Adrenal gland (tissue), 12 donors: ENCODE results near the gene CSHL1. TPM values are rescaled to one million over a fixed set of nuclear protein-coding genes. Genes with fewer than 3 reads are reported as not detected.
"Not testable (repeated sequence)": the region's sequence is repeated elsewhere in the genome, so short reads cannot be mapped to it uniquely, and the experiment has no call there.

ENCODE experiments used
- DNase-seq, 7 donors: peaks; one replicate each; pipeline ENCODE4 v3.0.0-alpha.2; 2019 to 2020
- H3K27ac ChIP-seq, 5 donors: fragments of 200-600 bp; sonication (generic) in 4 of 5; 1 replicate in 3 of 5; 2 replicates in 2 of 5; pipeline versions ENCODE4 v1.5.1 to v1.8.0; 2016 to 2020; ENCODE audit warnings: mild to moderate bottlenecking in 1 of 5
- H3K27me3 ChIP-seq: fragments of 200-600 bp; 2 replicates; pipeline ENCODE4 v1.8.0; 2021
- H3K36me3 ChIP-seq, 2 donors: fragments of 200-600 bp; replicated peaks in 1 of 2; 1 replicate in 1 of 2; 2 replicates in 1 of 2; pipeline versions ENCODE4 v1.5.1 to v1.8.0; 2018 to 2022
- H3K4me1 ChIP-seq, 2 donors: fragments of 200-600 bp; replicated peaks in 1 of 2; 1 replicate in 1 of 2; 2 replicates in 1 of 2; pipeline versions ENCODE4 v1.5.1 to v1.8.0; 2018 to 2021
- H3K4me3 ChIP-seq, 4 donors: fragments of 200-600 bp; sonication (generic) in 3 of 4; one replicate each; pipeline ENCODE4 v1.5.1; 2016 to 2018
- H3K9me3 ChIP-seq, 3 donors: fragments of 200-600 bp; sonication (generic) in 1 of 3; replicated peaks in 1 of 3; 1 replicate in 2 of 3; 2 replicates in 1 of 3; pipeline versions ENCODE4 v1.5.1 to v1.8.0; 2016 to 2021
- CTCF ChIP-seq, 6 experiments: fragments of 450-650 bp in 4 of 6; fragments of 200-600 bp in 2 of 6; sonication (generic) in 1 of 6; IDR thresholded peaks; 1 replicate in 5 of 6; 2 replicates in 1 of 6; pipeline versions ENCODE4 v1.5.1 to v1.8.0; 2016 to 2021; ENCODE audit warnings: antibody characterized with exemption in 6 of 6, mild to moderate bottlenecking in 2 of 6, moderate library complexity in 1 of 6
- POLR2A ChIP-seq, 2 donors: fragments of 450-650 bp; IDR thresholded peaks; one replicate each; pipeline ENCODE4 v1.6.1; 2017; ENCODE audit warnings: antibody characterized with exemption in 2 of 2, mild to moderate bottlenecking in 2 of 2, moderate library complexity in 1 of 2
- WGBS, 4 donors: extraction: QIAGEN DNeasy Blood & Tissue Kit in 2 of 4; methylation state at CpG; one replicate each; pipeline versions ENCODE4 v1.1.5 to v1.1.7; 2013 to 2017; 5-methylcytosine and 5-hydroxymethylcytosine counted together
- intact Hi-C, 2 donors: fragments of 100-400 bp; cut with DNase I; formaldehyde crosslinking; loops; one replicate each; pipeline versions ENCODE4 v1.14.1 to v1.15.0; 2022 to 2023
- polyA plus RNA-seq, 3 donors: library from polyadenylated mRNA; stranded (reverse); fragments of 200-250 nt in 2 of 3; fragments of 350-450 nt in 1 of 3; fragmentation: Illumina TruSeq in 1 of 3; extraction: RNeasy Lipid Tissue Mini Kit (QIAGEN cat#74804) in 1 of 3; gene quantifications; one replicate each; pipeline ENCODE4 v1.2.3, GENCODE V29; 2013 to 2014
- total RNA-seq, 9 donors: library from RNA; depleted of rRNA in 4 of 9; stranded (reverse); fragments of >200 nt in 4 of 9; fragments of 120-200 nt in 1 of 9; fragmentation: NEBNext Ultra II Directional in 1 of 9; extraction: Animal tissue kit (Norgen Biotek cat#: 25700) in 1 of 9; gene quantifications; one replicate each; pipeline versions ENCODE4 v1.1.0 to v1.2.4, GENCODE V29; 2013 to 2023
- donor health status: healthy with polysubstance abuse.
- donor health status: Bipolar disorder and iron deficiency.
- donor health status: DM: yes; HTN: yes; CAD: no.
- donor health status: DM: no; HTN: no; CAD: no.
- donor health status: DM: no; HTN: no; CAD: no.
- donor health status: DM: yes; HTN: yes; CAD: no.

Gene CSHL1
- total and polyA plus RNA-seq, 12 donors: not detected

DNA sequence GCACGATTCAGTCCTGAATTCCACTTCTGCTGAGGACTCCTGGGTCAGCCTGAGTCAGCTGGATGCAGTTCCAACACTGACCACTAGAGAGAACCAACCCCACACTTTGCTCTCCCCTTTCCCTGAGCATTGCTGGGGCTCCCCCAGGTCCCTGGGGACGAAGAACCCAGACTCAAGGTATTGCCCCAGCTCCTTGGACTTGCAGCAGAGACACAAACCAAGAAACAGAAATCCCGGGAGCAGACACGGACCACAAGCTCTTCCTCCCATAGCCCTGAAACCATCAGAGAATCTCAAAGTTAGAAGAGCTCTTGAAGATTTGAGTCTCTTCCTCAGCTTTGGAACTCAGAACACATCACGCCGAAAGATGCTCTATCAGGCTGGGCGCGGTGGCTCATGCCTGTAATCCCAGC lies 8.3 kb upstream of the CSHL1 start:
- no peak overlapping the region for H3K27ac ChIP-seq
- WGBS, 4 donors: 39 to 48% (median 44%) methylated on average over 8 of the region's 8 CpGs
- H3K4me3 ChIP-seq: no peak overlapping the region
- TF ChIP-seq POLR2A (IDR thresholded peaks at IDR 0.05): no peak
- TF ChIP-seq CTCF (IDR thresholded peaks at IDR 0.05): peak; percentile 92 to 98 (median 94)
- no peaks in the 10 kb centered on the region for H3K4me1 ChIP-seq
- peak; percentile 53 to 80 (median 67) for DNase-seq
- intact Hi-C loops: loop anchor here (2.0 to 10.0 kb wide), 3 partner anchors 105 to 365 kb away; partner anchors contain the start of gene ICAM2 (in 1 of the 2)
- no peaks in the 10 kb centered on the region for H3K9me3 ChIP-seq
- H3K36me3 ChIP-seq: no peaks in the 10 kb centered on the region
- no peaks in the 10 kb centered on the region for H3K27me3 ChIP-seq

DNA sequence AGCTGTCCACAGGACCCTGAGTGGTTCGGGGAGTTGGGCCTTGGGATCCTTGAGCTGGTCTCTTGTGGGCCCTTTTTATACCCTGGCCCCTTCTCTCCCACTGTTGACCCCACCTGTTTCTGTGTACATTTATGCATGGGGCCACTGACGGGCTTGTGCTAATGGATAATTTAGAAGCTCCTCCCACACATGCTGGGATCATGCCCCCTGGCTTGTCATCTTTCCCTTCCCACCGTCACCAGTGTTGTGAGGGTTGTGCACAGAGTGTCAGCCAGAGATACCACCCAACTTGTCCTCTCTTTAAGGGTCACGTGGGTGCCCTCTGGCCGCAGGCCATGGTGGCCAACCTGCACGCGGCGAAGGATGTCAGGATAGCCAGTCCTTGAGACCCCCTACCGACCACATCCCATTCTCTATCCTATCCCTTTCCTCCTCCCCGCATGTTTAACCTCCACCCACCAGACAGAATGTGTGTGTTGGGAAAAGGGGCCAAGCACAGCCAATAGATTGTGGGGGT lies 7.8 kb upstream of the CSHL1 start, which contains the start of gene GH1:
Gene GH1, minus strand, starts transcription at position 51 of the 517 bp plus-strand sequence. CDS start 63 bp downstream, outside the sequence.
- not testable (repeated sequence) for H3K4me3 ChIP-seq, DNase-seq, H3K4me1 ChIP-seq, H3K9me3 ChIP-seq, H3K27me3 ChIP-seq, H3K27ac ChIP-seq, H3K36me3 ChIP-seq
- intact Hi-C loops: loop anchor here (2.0 to 10.0 kb wide), 3 partner anchors 106 to 366 kb away; partner anchors contain the start of gene ICAM2 (in 1 of the 2)
- 48 to 57% (median 53%) methylated on average over 9 to 10 of the region's 10 CpGs for WGBS, 4 donors

GRCh38 chr17:63918305-63918704 lies 7.2 kb upstream of the CSHL1 start:
- TF ChIP-seq POLR2A (IDR thresholded peaks at IDR 0.05): no peak
- TF ChIP-seq CTCF (IDR thresholded peaks at IDR 0.05): no peak
- Histone ChIP-seq H3K27me3 (no peaks in the 10 kb centered on the region), H3K36me3 (no peaks in the 10 kb centered on the region), H3K4me1 (no peaks in the 10 kb centered on the region), H3K9me3 (no peaks in the 10 kb centered on the region), H3K27ac (no peak overlapping the region), H3K4me3 (no peak overlapping the region)
- 73 to 78% (median 75%) methylated on average over 7 to 10 of the region's 10 CpGs for WGBS, 4 donors
- DNase-seq: no peak
- intact Hi-C loops: loop anchor here (2.0 to 10.0 kb wide), 3 partner anchors 106 to 366 kb away; partner anchors contain the start of gene ICAM2 (in 1 of the 2)

DNA sequence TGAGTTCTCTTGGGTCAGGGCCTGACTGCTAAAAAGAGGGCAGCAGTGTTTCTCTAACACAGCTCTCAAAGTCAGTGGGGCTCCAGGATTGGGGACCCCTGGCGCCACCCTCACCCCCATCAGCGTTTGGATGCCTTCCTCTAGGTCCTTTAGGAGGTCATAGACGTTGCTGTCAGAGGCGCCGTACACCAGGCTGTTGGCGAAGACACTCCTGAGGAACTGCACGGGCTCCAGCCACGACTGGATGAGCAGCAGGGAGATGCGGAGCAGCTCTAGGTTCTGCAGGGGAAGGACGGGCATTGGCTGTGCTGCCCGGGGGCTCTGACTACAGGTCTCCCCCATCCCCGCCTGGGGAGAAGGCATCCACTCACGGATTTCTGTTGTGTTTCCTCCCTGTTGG lies 6.6 kb upstream of the CSHL1 start:
- no peaks in the 10 kb centered on the region for H3K9me3 ChIP-seq
- no peaks in the 10 kb centered on the region for H3K4me1 ChIP-seq
- H3K4me3 ChIP-seq: no peak overlapping the region
- no peaks in the 10 kb centered on the region for H3K27me3 ChIP-seq
- intact Hi-C loops: loop anchor here (2.0 to 10.0 kb wide), 3 partner anchors 107 to 367 kb away; partner anchors contain the start of gene ICAM2 (in 1 of the 2)
- no peak overlapping the region for H3K27ac ChIP-seq
- DNase-seq: no peak
- H3K36me3 ChIP-seq: no peaks in the 10 kb centered on the region
- 79 to 88% (median 82%) methylated on average over 11 to 13 of the region's 13 CpGs for WGBS, 4 donors
- no peak for TF ChIP-seq POLR2A (IDR thresholded peaks at IDR 0.05)
- no peak for TF ChIP-seq CTCF (IDR thresholded peaks at IDR 0.05)

DNA sequence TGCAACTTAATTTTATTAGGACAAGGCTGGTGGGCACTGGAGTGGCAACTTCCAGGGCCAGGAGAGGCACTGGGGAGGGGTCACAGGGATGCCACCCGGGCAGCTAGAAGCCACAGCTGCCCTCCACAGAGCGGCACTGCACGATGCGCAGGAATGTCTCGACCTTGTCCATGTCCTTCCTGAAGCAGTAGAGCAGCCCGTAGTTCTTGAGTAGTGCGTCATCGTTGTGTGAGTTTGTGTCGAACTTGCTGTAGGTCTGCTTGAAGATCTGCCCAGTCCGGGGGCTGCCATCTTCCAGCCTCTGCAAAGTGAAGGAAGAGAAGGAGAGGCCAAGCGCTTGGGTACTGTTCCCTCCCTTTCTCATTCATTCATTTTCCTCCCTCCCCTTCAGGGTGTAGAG lies 6.1 kb upstream of the CSHL1 start:
- H3K9me3 ChIP-seq, H3K27ac ChIP-seq, H3K4me3 ChIP-seq, H3K4me1 ChIP-seq, DNase-seq, H3K36me3 ChIP-seq, H3K27me3 ChIP-seq: not testable (repeated sequence)
- intact Hi-C loops: loop anchor here (10.0 kb wide), 2 partner anchors 108 to 368 kb away; partner anchors contain the start of gene ICAM2 (in 1 of the 2)
- WGBS, 4 donors: 81 to 91% (median 89%) methylated on average over 6 to 11 of the region's 11 CpGs
